ENCODE data around the gene RUSF1. TPM values are rescaled to one million over a fixed set of nuclear protein-coding genes. Genes with fewer than 3 reads are reported as not detected.

Gene RUSF1
- total RNA-seq, 2 donors from 2014 or later, result 67.9 to 74.2 TPM

DNA sequence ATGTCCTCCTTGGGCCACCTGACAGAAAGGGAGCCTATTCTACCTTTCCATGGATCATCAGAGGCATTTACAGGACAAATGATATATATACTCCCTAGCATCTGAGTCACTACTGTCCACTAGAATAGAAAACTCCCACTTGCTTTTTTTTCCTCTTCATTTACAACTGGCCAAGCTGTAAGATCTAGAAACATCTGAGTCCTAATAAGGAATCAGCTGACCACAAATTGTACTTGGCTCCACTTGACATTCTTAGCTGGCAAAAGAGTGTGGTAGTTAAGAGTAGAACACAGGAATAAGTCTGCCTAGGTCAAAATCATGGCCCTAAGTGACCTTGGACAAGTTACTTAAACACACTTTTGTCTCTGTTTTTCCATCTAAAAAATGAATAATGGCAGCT, 5.2 kb downstream of the RUSF1 start:
- H3K4me3 ChIP-seq, result no peak overlapping the region
- no peak for DNase-seq (ENCODE audit: low spot score)
- no peak for ATAC-seq (ENCODE audit: insufficient number of reproducible peaks, low FRiP score, low read depth)
- H3K27me3 ChIP-seq (replicated peaks; ENCODE audit: insufficient read depth), result no peaks in the 10 kb centered on the region
- H3K4me1 ChIP-seq (ENCODE audit: control insufficient read depth in 1 of 2, low read depth in 2 of 2), result peaks cover 7 to 29% of the 10 kb centered on the region in 2 donors
- peak overlapping the region; percentile 21 to 55 for H3K27ac ChIP-seq
- TF ChIP-seq, protein P1, sequence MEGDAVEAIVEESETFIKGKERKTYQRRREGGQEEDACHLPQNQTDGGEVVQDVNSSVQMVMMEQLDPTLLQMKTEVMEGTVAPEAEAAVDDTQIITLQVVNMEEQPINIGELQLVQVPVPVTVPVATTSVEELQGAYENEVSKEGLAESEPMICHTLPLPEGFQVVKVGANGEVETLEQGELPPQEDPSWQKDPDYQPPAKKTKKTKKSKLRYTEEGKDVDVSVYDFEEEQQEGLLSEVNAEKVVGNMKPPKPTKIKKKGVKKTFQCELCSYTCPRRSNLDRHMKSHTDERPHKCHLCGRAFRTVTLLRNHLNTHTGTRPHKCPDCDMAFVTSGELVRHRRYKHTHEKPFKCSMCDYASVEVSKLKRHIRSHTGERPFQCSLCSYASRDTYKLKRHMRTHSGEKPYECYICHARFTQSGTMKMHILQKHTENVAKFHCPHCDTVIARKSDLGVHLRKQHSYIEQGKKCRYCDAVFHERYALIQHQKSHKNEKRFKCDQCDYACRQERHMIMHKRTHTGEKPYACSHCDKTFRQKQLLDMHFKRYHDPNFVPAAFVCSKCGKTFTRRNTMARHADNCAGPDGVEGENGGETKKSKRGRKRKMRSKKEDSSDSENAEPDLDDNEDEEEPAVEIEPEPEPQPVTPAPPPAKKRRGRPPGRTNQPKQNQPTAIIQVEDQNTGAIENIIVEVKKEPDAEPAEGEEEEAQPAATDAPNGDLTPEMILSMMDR (IDR thresholded peaks at IDR 0.05), result no peak
- no peaks in the 10 kb centered on the region for H3K9me3 ChIP-seq
- H3K36me3 ChIP-seq, result peaks cover 7% of the 10 kb centered on the region

DNA sequence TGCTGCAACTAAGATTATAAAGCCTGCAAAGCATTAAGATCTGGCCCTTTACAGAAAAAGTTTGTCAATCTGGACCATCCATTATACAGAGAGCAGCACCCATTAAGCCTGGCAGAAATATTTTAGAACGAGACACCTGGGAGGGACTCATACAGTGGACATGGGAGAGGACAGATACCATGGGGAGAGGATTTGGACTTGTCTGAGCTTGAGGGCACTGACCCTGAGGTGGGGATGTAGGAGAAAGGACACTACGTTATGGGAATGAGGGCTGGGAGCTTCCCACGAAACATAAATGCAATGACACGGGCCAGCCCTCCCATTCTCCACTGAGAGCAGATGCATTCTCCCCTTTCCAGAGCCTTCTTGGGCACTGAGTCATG, 6.2 kb downstream of the RUSF1 start:
- Histone ChIP-seq H3K4me1 (ENCODE audit: control insufficient read depth in 1 of 2, low read depth in 2 of 2) (peaks cover 2 to 22% of the 10 kb centered on the region in 2 donors), H3K4me3 (no peak overlapping the region), H3K27me3 (replicated peaks; ENCODE audit: insufficient read depth) (no peaks in the 10 kb centered on the region), H3K9me3 (no peaks in the 10 kb centered on the region), H3K36me3 (peaks cover 7% of the 10 kb centered on the region), H3K27ac (no peak overlapping the region)
- ATAC-seq (ENCODE audit: insufficient number of reproducible peaks, low FRiP score, low read depth) (no peak), DNase-seq (ENCODE audit: low spot score) (no peak)
- TF ChIP-seq, protein P1 (IDR thresholded peaks at IDR 0.05), result no peak

DNA sequence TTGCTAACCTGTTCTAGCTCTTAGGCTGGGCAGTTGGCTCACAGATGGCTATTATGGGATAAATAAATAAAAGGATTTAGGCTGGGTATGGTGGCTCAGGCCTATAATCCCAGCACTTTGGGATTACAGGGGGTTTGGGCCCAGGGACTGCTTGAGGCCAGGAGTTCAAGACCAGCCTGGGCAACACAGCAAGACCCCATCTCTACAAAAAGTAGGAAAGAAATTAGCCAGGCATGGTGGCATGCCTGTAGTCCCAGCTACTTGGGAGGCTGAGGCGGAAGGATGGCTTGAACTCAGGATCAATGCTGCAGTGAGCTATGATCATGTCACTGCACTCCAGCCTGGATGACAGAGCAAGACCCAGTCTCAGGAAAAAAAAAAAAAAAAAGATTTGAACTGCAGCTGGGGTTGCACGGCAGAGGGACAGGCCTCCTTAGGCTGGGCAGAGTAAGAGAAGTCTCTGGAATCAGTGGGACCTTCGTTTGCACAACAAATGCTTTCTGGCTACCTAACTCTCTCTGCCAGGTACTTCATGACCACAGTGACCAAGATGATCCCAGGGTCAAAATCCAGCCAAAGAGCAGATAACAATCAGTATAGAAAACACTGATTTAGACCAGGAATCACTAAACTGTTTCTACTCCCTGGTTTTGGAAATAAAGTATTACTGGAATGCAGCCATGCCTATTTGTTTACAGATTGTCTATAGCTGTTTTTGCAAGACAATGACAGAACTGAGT, 6.8 kb downstream of the RUSF1 start:
- Histone ChIP-seq H3K36me3 (peaks cover 11% of the 10 kb centered on the region), H3K4me3 (no peak overlapping the region), H3K27me3 (replicated peaks; ENCODE audit: insufficient read depth) (no peaks in the 10 kb centered on the region), H3K27ac (no peak overlapping the region), H3K9me3 (no peaks in the 10 kb centered on the region), H3K4me1 (ENCODE audit: control insufficient read depth in 1 of 2, low read depth in 2 of 2) (peaks cover 0 to 16% of the 10 kb centered on the region in 2 donors)
- TF ChIP-seq, protein P1 (IDR thresholded peaks at IDR 0.05), result no peak
- DNase-seq (ENCODE audit: low spot score) (no peak), ATAC-seq (ENCODE audit: insufficient number of reproducible peaks, low FRiP score, low read depth) (no peak)

DNA sequence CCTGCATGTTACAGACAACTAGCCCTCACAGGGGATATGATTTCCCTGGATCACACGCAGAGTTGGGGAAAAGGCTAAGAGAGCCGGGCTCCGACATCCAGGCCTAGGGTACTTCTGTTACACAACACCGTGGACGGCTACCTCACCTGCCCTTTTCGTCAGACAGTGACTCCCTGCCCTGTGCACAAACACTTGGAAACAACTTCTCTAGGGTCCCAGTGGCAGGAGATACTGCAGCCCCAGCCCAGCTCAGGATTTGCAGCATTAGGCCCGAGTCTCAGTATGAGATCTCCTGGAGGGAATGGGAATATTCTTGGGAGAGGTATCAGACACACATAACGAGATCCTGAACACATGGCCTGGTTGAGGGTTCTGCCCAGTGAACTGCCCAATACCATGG, 8.3 kb downstream of the RUSF1 start:
- ATAC-seq (ENCODE audit: insufficient number of reproducible peaks, low FRiP score, low read depth), result no peak
- H3K27ac ChIP-seq, result no peak overlapping the region
- H3K36me3 ChIP-seq, result peaks cover 16% of the 10 kb centered on the region
- no peak for DNase-seq (ENCODE audit: low spot score)
- H3K4me1 ChIP-seq (ENCODE audit: control insufficient read depth in 1 of 2, low read depth in 2 of 2), result peaks cover 0 to 15% of the 10 kb centered on the region in 2 donors
- H3K27me3 ChIP-seq (replicated peaks; ENCODE audit: insufficient read depth), result no peaks in the 10 kb centered on the region
- no peak overlapping the region for H3K4me3 ChIP-seq
- no peaks in the 10 kb centered on the region for H3K9me3 ChIP-seq
- TF ChIP-seq, protein P1 (IDR thresholded peaks at IDR 0.05), result no peak

DNA sequence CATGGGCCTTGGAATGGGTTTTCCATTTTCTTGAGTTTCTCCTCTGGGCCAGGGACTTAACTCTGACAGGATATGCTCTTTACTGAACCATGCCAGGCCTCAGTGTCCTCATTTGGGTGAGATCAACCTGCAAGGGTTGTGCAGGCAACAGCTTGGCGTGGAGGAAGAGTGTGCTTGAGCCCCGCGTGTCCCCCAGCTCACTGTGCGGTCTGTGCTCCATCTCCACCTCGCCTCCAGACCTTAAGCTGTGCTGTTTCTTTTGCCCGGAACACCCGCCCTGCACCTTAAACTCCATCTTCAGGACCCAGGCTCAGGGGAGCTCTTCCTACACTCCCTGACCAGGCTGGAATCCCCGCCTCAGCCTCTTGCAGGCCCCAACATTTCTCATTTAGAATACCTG, 9.7 kb downstream of the RUSF1 start:
- no peak overlapping the region for H3K27ac ChIP-seq

More for the DNA sequence above, 9.7 kb downstream of the RUSF1 start:
- H3K4me3 ChIP-seq, result no peak overlapping the region
- peaks cover 0 to 14% of the 10 kb centered on the region in 2 donors for H3K4me1 ChIP-seq (ENCODE audit: control insufficient read depth in 1 of 2, low read depth in 2 of 2)
- TF ChIP-seq, protein P1 (IDR thresholded peaks at IDR 0.05), result no peak
- H3K36me3 ChIP-seq, result peaks cover 21% of the 10 kb centered on the region
- DNase-seq (ENCODE audit: low spot score) (no peak), ATAC-seq (ENCODE audit: insufficient number of reproducible peaks, low FRiP score, low read depth) (no peak)
- no peaks in the 10 kb centered on the region for H3K9me3 ChIP-seq
- no peaks in the 10 kb centered on the region for H3K27me3 ChIP-seq (replicated peaks; ENCODE audit: insufficient read depth)
